ENCODE measurements around the gene KCNA3. TPM values are rescaled to one million over a fixed set of nuclear protein-coding genes. Genes with fewer than 3 reads are reported as not detected.

The KCNA3 gene
- total and polyA plus RNA-seq, 2 of the 8 experiments (the other 6 are each of a cell fraction or from before 2014, with no cell fraction given): 0.95 to 1.1 TPM

DNA sequence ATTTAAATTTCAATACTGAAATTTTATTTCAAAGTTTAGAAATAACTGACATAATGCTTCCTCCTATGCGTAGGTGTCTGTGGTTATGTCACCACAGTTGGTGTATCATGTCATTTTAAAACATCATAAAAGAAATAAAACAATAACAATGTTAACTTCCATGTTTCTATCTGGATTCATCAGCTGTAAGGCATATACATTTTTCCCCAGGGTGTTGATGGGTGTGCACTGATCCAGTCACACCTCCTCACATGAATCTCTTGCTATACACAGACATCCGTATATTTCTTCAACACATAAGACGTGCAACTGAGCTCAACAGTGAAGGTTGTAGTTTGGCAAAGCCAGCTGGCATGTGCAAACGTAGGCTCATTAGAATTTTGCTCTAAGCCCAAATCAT is 6.2 kb downstream of the KCNA3 start:
- Histone ChIP-seq H2BK5ac (ENCODE audit: low read depth, low read length) (no peak overlapping the region), H3K36me3 (ENCODE audit: control insufficient read depth in 2 of 4, insufficient read depth in 4 of 4, low read length in 3 of 4) (no peaks in the 10 kb centered on the region), H4K91ac (replicated peaks; ENCODE audit: insufficient read length, low read length) (no peak overlapping the region), H4K5ac (ENCODE audit: insufficient read length, low read depth, low read length) (no peak overlapping the region), H2BK120ac (replicated peaks; ENCODE audit: low read depth, low read length) (no peak overlapping the region), H3K4ac (replicated peaks; ENCODE audit: insufficient read length, low read depth, low read length) (no peak overlapping the region), H3K4me1 (replicated peaks in 1 of 4; ENCODE audit: control insufficient read depth in 3 of 4, insufficient read depth in 4 of 4, low read length in 3 of 4) (no peaks in the 10 kb centered on the region), H2AFZ (ENCODE audit: low read length) (no peak overlapping the region), H4K8ac (ENCODE audit: extremely low read depth, insufficient read depth, low read length) (no peak overlapping the region), H3K79me2 (ENCODE audit: control insufficient read depth in 1 of 2, insufficient read depth in 2 of 2, low read length in 2 of 2) (no peaks in the 10 kb centered on the region), H3K23ac (ENCODE audit: insufficient read length) (no peak overlapping the region), H2BK12ac (ENCODE audit: low read depth, low read length) (no peak overlapping the region), H3K18ac (ENCODE audit: extremely low read depth, low read length) (no peak overlapping the region), H3K4me3 (ENCODE audit: extremely low read depth in 1 of 4, insufficient read depth in 2 of 4, low read depth in 3 of 4, low read length in 4 of 4) (no peak overlapping the region), H2AK5ac (ENCODE audit: low read depth, low read length) (no peak overlapping the region), H3K56ac (replicated peaks; ENCODE audit: insufficient read length, low read depth, low read length) (no peak overlapping the region), H3K79me1 (ENCODE audit: low read depth, low read length) (no peaks in the 10 kb centered on the region), H2BK20ac (ENCODE audit: low read length) (no peak overlapping the region), H2BK15ac (ENCODE audit: low read length) (no peak overlapping the region), H3K27me3 (replicated peaks in 1 of 4; ENCODE audit: control insufficient read depth in 3 of 4, extremely low read depth in 1 of 4, insufficient read depth in 3 of 4, low read length in 3 of 4) (peaks cover 10 to 23% (median 19%) of the 10 kb centered on the region in 4 experiments), H3K27ac (ENCODE audit: low read depth, low read length) (no peak overlapping the region), H3K9me3 (ENCODE audit: insufficient read depth in 2 of 2, low read depth in 1 of 2, low read length in 1 of 2) (peaks cover 0 to 4% of the 10 kb centered on the region in 2 experiments; a peak in 1 of 4 replicates), H3K14ac (ENCODE audit: insufficient read length) (no peak overlapping the region), H3K4me2 (ENCODE audit: insufficient read depth in 1 of 2, low read depth in 2 of 2, low read length in 2 of 2) (no peak overlapping the region), H4K20me1 (replicated peaks in 1 of 2; ENCODE audit: control insufficient read depth in 1 of 2, insufficient read depth in 2 of 2, low read length in 2 of 2) (peaks cover under 1 to 8% of the 10 kb centered on the region in 2 experiments), H3K9ac (replicated peaks in 1 of 4; ENCODE audit: extremely low read depth in 1 of 4, low read depth in 3 of 4, low read length in 3 of 4) (no peak overlapping the region), H3K23me2 (ENCODE audit: low read depth, low read length) (no peaks in the 10 kb centered on the region)
- 61% methylated on average over 4 of the region's 4 CpGs; no CpG with 5 or more reads in 1 of the 2 experiments for WGBS, 2 experiments (ENCODE audit: extremely low coverage in 1 of 2, insufficient coverage in 1 of 2, insufficient read length in 1 of 2, insufficient replicate concordance in 2 of 2, low coverage in 1 of 2, low lambda C conversion rate in 2 of 2, missing lambda C conversion rate in 1 of 2)
- CTCF ChIA-PET (ENCODE audit: partially characterized antibody): interaction anchor here (0.6 to 2.1 kb wide), 4 partner anchors 25 to 113 kb away, joined by 3 to 6 read pairs (median 3); no protein-coding TSS in a partner anchor
- DNase-seq (ENCODE audit: low read depth in 1 of 2, low spot score in 2 of 2) (no peak), FAIRE-seq (no peak)
- TF ChIP-seq ASH2L (IDR thresholded peaks at IDR 0.05; ENCODE audit: low read length) (no peak), NANOG (IDR thresholded peaks at IDR 0.05; ENCODE audit: insufficient read depth, low read depth, low read length, poor library complexity, severe bottlenecking) (no peak), SP4 (IDR thresholded peaks at IDR 0.05; ENCODE audit: low read length) (no peak), CHD2 (IDR thresholded peaks at IDR 0.05; ENCODE audit: low read length) (no peak), FOSL1 (IDR thresholded peaks at IDR 0.05; ENCODE audit: insufficient read depth, low read depth, low read length) (no peak), JUND (IDR thresholded peaks at IDR 0.05; ENCODE audit: low read length) (no peak), POLR2AphosphoS5 (IDR thresholded peaks at IDR 0.05; ENCODE audit: low read depth, low read length) (no peak), BCL11A (IDR thresholded peaks at IDR 0.05; ENCODE audit: low read depth in 2 of 2, low read length in 2 of 2) (no peak)
- TF ChIP-seq, protein P1, sequence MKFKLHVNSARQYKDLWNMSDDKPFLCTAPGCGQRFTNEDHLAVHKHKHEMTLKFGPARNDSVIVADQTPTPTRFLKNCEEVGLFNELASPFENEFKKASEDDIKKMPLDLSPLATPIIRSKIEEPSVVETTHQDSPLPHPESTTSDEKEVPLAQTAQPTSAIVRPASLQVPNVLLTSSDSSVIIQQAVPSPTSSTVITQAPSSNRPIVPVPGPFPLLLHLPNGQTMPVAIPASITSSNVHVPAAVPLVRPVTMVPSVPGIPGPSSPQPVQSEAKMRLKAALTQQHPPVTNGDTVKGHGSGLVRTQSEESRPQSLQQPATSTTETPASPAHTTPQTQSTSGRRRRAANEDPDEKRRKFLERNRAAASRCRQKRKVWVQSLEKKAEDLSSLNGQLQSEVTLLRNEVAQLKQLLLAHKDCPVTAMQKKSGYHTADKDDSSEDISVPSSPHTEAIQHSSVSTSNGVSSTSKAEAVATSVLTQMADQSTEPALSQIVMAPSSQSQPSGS (IDR thresholded peaks at IDR 0.05; ENCODE audit: low read length): no peak
- POLR2A ChIA-PET (ENCODE audit: partially characterized antibody): no interaction called here
